ENCODE data around the gene ARMC3. TPM values are rescaled to one million over a fixed set of nuclear protein-coding genes. Genes with fewer than 3 reads are reported as not detected.

Gene ARMC3
- total and polyA plus RNA-seq, 2 experiments from 2014 or later = 0.24 TPM; not detected in 1

DNA sequence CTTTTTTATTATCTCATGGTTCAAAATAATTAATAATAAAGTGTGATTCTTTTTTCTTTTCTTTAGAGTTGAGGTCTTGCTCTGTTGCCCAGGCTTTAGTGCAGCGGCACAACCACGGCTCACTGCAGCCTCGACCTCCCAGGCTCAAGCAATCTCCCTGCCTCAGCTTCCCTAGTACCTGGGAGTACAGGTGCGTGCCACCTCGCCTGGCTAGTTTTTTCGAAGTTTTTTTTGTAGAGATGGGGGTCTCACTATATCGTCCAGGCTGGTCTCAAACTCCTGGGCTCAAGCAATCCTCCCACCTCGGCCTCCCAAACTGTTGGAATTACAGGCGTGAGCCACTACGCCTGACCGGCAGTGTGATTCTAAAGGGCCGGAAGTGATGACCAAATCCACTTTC is 139.5 kb downstream of the ARMC3 start:
- Histone ChIP-seq H3K36me3 (ENCODE audit: insufficient read depth) (no peaks in the 10 kb centered on the region), H3K27ac (ENCODE audit: low read depth) (no peak overlapping the region), H3K79me2 (replicated peaks; ENCODE audit: insufficient read depth) (no peaks in the 10 kb centered on the region), H3K4me2 (no peak overlapping the region), H3K4me1 (ENCODE audit: insufficient read depth) (peaks cover 16% of the 10 kb centered on the region), H3K4me3 (no peak overlapping the region), H2AFZ (0 out of 2 replicates have a peak overlapping the region, but pooled peaks have one; percentile 86), H3K27me3 (ENCODE audit: insufficient read depth) (no peaks in the 10 kb centered on the region), H3F3A (replicated peaks; ENCODE audit: low read depth) (no peaks in the 10 kb centered on the region), H3K9me2 (ENCODE audit: insufficient read depth) (no peaks in the 10 kb centered on the region), H4K20me1 (replicated peaks; ENCODE audit: insufficient read depth) (no peaks in the 10 kb centered on the region)
- Mint-ChIP-seq H3K9me3 (no peaks in the 10 kb centered on the region), H3K36me3 (ENCODE audit: low read depth) (no peaks in the 10 kb centered on the region), H3K27me3 (ENCODE audit: insufficient read depth, low read depth, poor library complexity) (peaks cover 5% of the 10 kb centered on the region), H3K4me3 (no peak overlapping the region), H3K4me1 (peaks cover 11% of the 10 kb centered on the region; the same call in 2 of the 3 replicates), H3K27ac (no peak overlapping the region)
- no peak for TF ChIP-seq STAT1 (IDR thresholded peaks at IDR 0.05; ENCODE audit: unreplicated experiment)
- TF ChIP-seq ZNF331 (CRISPR knock-in tag; IDR thresholded peaks at IDR 0.05; ENCODE audit: low read depth) = no peak
- TF ChIP-seq NANOG (IDR thresholded peaks at IDR 0.05; ENCODE audit: borderline replicate concordance) = no peak
- no peak for TF ChIP-seq CTCF (conservative IDR thresholded peaks at IDR 0.05; ENCODE audit: low read depth in 2 of 2)
- TF ChIP-seq POLR2AphosphoS5 (IDR thresholded peaks at IDR 0.05; ENCODE audit: low read depth) = no peak
- no peak for TF ChIP-seq EZH2phosphoT487 (IDR thresholded peaks at IDR 0.05; ENCODE audit: unreplicated experiment)
- no peak for TF ChIP-seq EZH2 (IDR thresholded peaks at IDR 0.05; ENCODE audit: low read depth, unreplicated experiment)
- ATAC-seq = no peak
- no peak for DNase-seq (ENCODE audit: low spot score)

- no peak overlapping the region for H3K4me3 Mint-ChIP-seq
- no peaks in the 10 kb centered on the region for H4K20me1 ChIP-seq (replicated peaks; ENCODE audit: insufficient read depth)
- TF ChIP-seq EZH2 (IDR thresholded peaks at IDR 0.05; ENCODE audit: low read depth, unreplicated experiment) = no peak
- TF ChIP-seq JUNB (IDR thresholded peaks at IDR 0.05; ENCODE audit: unreplicated experiment) = no peak
- TF ChIP-seq, protein P1, sequence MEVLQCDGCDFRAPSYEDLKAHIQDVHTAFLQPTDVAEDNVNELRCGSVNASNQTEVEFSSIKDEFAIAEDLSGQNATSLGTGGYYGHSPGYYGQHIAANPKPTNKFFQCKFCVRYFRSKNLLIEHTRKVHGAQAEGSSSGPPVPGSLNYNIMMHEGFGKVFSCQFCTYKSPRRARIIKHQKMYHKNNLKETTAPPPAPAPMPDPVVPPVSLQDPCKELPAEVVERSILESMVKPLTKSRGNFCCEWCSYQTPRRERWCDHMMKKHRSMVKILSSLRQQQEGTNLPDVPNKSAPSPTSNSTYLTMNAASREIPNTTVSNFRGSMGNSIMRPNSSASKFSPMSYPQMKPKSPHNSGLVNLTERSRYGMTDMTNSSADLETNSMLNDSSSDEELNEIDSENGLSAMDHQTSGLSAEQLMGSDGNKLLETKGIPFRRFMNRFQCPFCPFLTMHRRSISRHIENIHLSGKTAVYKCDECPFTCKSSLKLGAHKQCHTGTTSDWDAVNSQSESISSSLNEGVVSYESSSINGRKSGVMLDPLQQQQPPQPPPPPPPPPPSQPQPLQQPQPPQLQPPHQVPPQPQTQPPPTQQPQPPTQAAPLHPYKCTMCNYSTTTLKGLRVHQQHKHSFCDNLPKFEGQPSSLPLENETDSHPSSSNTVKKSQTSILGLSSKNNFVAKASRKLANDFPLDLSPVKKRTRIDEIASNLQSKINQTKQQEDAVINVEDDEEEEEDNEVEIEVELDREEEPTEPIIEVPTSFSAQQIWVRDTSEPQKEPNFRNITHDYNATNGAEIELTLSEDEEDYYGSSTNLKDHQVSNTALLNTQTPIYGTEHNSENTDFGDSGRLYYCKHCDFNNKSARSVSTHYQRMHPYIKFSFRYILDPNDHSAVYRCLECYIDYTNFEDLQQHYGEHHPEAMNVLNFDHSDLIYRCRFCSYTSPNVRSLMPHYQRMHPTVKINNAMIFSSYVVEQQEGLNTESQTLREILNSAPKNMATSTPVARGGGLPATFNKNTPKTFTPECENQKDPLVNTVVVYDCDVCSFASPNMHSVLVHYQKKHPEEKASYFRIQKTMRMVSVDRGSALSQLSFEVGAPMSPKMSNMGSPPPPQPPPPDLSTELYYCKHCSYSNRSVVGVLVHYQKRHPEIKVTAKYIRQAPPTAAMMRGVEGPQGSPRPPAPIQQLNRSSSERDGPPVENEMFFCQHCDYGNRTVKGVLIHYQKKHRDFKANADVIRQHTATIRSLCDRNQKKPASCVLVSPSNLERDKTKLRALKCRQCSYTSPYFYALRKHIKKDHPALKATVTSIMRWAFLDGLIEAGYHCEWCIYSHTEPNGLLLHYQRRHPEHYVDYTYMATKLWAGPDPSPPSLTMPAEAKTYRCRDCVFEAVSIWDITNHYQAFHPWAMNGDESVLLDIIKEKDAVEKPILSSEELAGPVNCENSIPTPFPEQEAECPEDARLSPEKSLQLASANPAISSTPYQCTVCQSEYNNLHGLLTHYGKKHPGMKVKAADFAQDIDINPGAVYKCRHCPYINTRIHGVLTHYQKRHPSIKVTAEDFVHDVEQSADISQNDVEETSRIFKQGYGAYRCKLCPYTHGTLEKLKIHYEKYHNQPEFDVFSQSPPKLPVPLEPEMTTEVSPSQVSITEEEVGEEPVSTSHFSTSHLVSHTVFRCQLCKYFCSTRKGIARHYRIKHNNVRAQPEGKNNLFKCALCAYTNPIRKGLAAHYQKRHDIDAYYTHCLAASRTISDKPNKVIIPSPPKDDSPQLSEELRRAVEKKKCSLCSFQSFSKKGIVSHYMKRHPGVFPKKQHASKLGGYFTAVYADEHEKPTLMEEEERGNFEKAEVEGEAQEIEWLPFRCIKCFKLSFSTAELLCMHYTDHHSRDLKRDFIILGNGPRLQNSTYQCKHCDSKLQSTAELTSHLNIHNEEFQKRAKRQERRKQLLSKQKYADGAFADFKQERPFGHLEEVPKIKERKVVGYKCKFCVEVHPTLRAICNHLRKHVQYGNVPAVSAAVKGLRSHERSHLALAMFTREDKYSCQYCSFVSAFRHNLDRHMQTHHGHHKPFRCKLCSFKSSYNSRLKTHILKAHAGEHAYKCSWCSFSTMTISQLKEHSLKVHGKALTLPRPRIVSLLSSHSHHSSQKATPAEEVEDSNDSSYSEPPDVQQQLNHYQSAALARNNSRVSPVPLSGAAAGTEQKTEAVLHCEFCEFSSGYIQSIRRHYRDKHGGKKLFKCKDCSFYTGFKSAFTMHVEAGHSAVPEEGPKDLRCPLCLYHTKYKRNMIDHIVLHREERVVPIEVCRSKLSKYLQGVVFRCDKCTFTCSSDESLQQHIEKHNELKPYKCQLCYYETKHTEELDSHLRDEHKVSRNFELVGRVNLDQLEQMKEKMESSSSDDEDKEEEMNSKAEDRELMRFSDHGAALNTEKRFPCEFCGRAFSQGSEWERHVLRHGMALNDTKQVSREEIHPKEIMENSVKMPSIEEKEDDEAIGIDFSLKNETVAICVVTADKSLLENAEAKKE (CRISPR knock-in tag; IDR thresholded peaks at IDR 0.05) = peak; percentile 70; the same call in 1 of the 2 replicates
- TF ChIP-seq EZH2phosphoT487 (IDR thresholded peaks at IDR 0.05; ENCODE audit: unreplicated experiment) = no peak
- TF ChIP-seq NANOG (IDR thresholded peaks at IDR 0.05; ENCODE audit: borderline replicate concordance) = no peak
- no peak for TF ChIP-seq POLR2AphosphoS5 (IDR thresholded peaks at IDR 0.05; ENCODE audit: low read depth)
- peak; percentile 59; the same call in 1 of the 2 replicates for TF ChIP-seq ZNF114 (CRISPR knock-in tag; IDR thresholded peaks at IDR 0.05)
- no peak for TF ChIP-seq STAT1 (IDR thresholded peaks at IDR 0.05; ENCODE audit: unreplicated experiment)
These were observed 140.3 kb downstream of the ARMC3 start for GRCh38 chr10:23067939-23068775.

More at GRCh38 chr10:23067939-23068775, 140.3 kb downstream of the ARMC3 start:
- no peaks in the 10 kb centered on the region for H3K27me3 ChIP-seq (ENCODE audit: insufficient read depth)
- H3F3A ChIP-seq (replicated peaks; ENCODE audit: low read depth) = no peaks in the 10 kb centered on the region
- Mint-ChIP-seq H3K4me1 (peaks cover 10% of the 10 kb centered on the region; the same call in 2 of the 3 replicates), H3K36me3 (ENCODE audit: low read depth) (no peaks in the 10 kb centered on the region), H3K9me3 (no peaks in the 10 kb centered on the region), H3K27ac (no peak overlapping the region), H3K27me3 (ENCODE audit: insufficient read depth, low read depth, poor library complexity) (peaks cover 5% of the 10 kb centered on the region)
- no peaks in the 10 kb centered on the region for H3K79me2 ChIP-seq (replicated peaks; ENCODE audit: insufficient read depth)
- peak overlapping the region; percentile 86 for H2AFZ ChIP-seq
- peaks cover 10% of the 10 kb centered on the region for H3K4me1 ChIP-seq (ENCODE audit: insufficient read depth)
- H3K9me2 ChIP-seq (ENCODE audit: insufficient read depth) = no peaks in the 10 kb centered on the region
- peak; percentile 94 for DNase-seq (ENCODE audit: low spot score)
- ATAC-seq = peak; percentile 95
- H3K36me3 ChIP-seq (ENCODE audit: insufficient read depth) = no peaks in the 10 kb centered on the region
- no peak overlapping the region for H3K4me3 ChIP-seq
- H3K4me2 ChIP-seq = no peak overlapping the region
- H3K27ac ChIP-seq (ENCODE audit: low read depth) = no peak overlapping the region

Measured in GM23338 (cell line).